ENCODE data around the gene PTPRN2.

GRCh38 chr7:158057446-158057845 is 530.2 kb downstream of the PTPRN2 start:
- TF ChIP-seq CTCF (conservative IDR thresholded peaks at IDR 0.05; ENCODE audit: low read depth, low read length) (no peak), EZH2 (IDR thresholded peaks at IDR 0.05; ENCODE audit: borderline replicate concordance, low read depth, low read length, poor library complexity, severe bottlenecking) (no peak)

Data from A673 (cell line).